ENCODE measurements around the gene CFAP20DC. TPM values are rescaled to one million over a fixed set of nuclear protein-coding genes. Genes with fewer than 3 reads are reported as not detected.

Gene CFAP20DC
- total RNA-seq, 1 experiment from 2014 or later: 2.8 TPM

DNA sequence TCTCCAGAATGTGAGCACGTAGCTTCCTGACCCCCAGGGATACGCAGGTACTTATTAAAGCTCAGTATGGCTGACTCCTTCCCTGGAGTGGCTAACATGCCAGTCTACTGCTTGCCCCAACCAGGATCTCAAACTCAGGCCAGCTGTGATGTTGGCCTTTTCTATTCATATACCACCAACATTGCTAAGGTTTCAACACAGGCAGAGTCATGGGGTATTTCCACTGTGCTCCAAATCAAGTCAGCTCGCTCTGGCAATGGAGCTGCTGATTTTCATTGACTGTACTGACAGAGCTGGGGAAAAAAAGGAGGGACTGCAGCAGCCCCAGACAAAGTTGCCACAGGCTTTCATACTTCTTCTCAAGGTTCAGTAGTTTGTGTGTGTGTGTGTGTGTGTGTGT is 87.0 kb downstream of the CFAP20DC start:
- no peaks in the 10 kb centered on the region for H3K27me3 Mint-ChIP-seq (ENCODE audit: insufficient read depth, unreplicated experiment)
- no peaks in the 10 kb centered on the region for H3K36me3 Mint-ChIP-seq (ENCODE audit: insufficient read depth, unreplicated experiment)
- no peaks in the 10 kb centered on the region for H3K4me1 Mint-ChIP-seq (ENCODE audit: low read depth, unreplicated experiment)
- H3K36me3 ChIP-seq (ENCODE audit: control insufficient read depth, insufficient read depth, low read length): no peaks in the 10 kb centered on the region
- ChIA-PET POLR2A (no interaction called here), CTCF (no interaction called here)
- BruUV-seq (replicated peaks): no TSS peak
- intact Hi-C loops (cut with micrococcal nuclease; ENCODE audit: unreplicated experiment): no loop called here
- DNase-seq: no peak
- TF ChIP-seq, protein P1, sequence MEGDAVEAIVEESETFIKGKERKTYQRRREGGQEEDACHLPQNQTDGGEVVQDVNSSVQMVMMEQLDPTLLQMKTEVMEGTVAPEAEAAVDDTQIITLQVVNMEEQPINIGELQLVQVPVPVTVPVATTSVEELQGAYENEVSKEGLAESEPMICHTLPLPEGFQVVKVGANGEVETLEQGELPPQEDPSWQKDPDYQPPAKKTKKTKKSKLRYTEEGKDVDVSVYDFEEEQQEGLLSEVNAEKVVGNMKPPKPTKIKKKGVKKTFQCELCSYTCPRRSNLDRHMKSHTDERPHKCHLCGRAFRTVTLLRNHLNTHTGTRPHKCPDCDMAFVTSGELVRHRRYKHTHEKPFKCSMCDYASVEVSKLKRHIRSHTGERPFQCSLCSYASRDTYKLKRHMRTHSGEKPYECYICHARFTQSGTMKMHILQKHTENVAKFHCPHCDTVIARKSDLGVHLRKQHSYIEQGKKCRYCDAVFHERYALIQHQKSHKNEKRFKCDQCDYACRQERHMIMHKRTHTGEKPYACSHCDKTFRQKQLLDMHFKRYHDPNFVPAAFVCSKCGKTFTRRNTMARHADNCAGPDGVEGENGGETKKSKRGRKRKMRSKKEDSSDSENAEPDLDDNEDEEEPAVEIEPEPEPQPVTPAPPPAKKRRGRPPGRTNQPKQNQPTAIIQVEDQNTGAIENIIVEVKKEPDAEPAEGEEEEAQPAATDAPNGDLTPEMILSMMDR (IDR thresholded peaks at IDR 0.05; ENCODE audit: insufficient read depth in 1 of 2, low read depth in 1 of 2, low read length in 1 of 2, severe bottlenecking in 1 of 2, unreplicated experiment in 1 of 2): no peak
- no peaks in the 10 kb centered on the region for H3K9me3 ChIP-seq
- no peak overlapping the region for H3K27ac Mint-ChIP-seq (ENCODE audit: unreplicated experiment)
- H3K9me3 Mint-ChIP-seq (ENCODE audit: unreplicated experiment): no peaks in the 10 kb centered on the region
- no peaks in the 10 kb centered on the region for H3K27me3 ChIP-seq (replicated peaks; ENCODE audit: control insufficient read depth, insufficient read depth, low read length)
- no peak overlapping the region for H3K4me3 ChIP-seq (ENCODE audit: low read depth, low read length)
- H3K4me1 ChIP-seq: no peaks in the 10 kb centered on the region
- H3K4me3 Mint-ChIP-seq (ENCODE audit: unreplicated experiment): no peak overlapping the region

DNA sequence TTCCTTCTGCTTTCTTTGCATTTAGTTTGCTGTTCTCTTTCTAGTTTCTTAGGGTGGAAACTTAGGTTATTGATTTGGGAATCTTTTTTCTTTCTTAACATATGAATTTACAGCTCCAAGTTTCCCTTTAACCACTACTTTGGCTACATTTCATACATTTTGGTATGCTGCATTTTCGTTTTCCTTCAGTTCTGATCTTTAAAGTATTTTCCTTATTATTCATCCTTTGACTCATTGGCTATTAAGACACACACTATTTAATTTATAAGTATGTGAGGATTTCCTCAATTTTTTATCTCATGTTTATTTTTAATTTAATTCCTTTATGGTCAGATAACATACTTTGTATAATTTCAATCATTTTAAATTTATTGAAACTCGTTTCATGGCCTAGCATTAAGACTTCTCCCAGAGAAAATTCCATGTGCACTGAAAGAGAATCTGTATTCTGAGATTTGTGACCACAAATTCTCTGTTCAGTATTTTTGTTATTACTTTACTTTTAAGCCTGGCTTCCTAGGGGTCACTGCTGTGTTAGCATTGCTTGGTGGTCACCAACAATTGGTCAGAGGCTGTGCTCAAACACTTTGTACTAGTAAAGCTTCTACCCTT is 87.7 kb downstream of the CFAP20DC start:
- H3K4me1 ChIP-seq: no peaks in the 10 kb centered on the region
- H3K27me3 ChIP-seq (replicated peaks; ENCODE audit: control insufficient read depth, insufficient read depth, low read length): no peaks in the 10 kb centered on the region
- H3K4me3 ChIP-seq (ENCODE audit: low read depth, low read length): no peak overlapping the region
- no peaks in the 10 kb centered on the region for H3K9me3 ChIP-seq
- TF ChIP-seq, protein P1 (IDR thresholded peaks at IDR 0.05; ENCODE audit: insufficient read depth in 1 of 2, low read depth in 1 of 2, low read length in 1 of 2, severe bottlenecking in 1 of 2, unreplicated experiment in 1 of 2): no peak
- Mint-ChIP-seq H3K4me3 (ENCODE audit: unreplicated experiment) (no peak overlapping the region), H3K9me3 (ENCODE audit: unreplicated experiment) (no peaks in the 10 kb centered on the region), H3K27me3 (ENCODE audit: insufficient read depth, unreplicated experiment) (no peaks in the 10 kb centered on the region), H3K36me3 (ENCODE audit: insufficient read depth, unreplicated experiment) (no peaks in the 10 kb centered on the region), H3K27ac (ENCODE audit: unreplicated experiment) (no peak overlapping the region), H3K4me1 (ENCODE audit: low read depth, unreplicated experiment) (no peaks in the 10 kb centered on the region)
- CTCF ChIA-PET: no interaction called here
- no peak for DNase-seq
- BruUV-seq (replicated peaks): no TSS peak
- POLR2A ChIA-PET: no interaction called here
- no peaks in the 10 kb centered on the region for H3K36me3 ChIP-seq (ENCODE audit: control insufficient read depth, insufficient read depth, low read length)
- intact Hi-C loops (cut with micrococcal nuclease; ENCODE audit: unreplicated experiment): no loop called here

DNA sequence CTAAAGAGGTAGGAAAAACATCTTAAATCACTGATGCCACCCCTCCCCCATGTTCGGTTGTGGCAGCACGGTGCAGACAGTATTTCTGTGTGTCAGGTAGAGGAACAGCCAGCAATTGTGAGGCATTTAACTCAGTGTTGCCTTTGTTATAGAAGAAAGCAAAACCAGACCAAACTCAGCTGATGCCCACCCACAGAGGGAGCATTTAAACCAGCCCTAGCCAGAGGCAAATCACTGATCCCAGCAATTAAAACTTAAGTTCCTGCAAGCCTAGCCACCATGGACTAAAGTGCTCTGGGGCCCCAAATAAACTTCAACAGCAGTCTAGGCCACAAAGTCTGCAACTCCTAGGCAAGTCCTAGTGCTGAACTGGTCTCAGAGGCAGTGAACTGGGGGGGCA is 94.5 kb downstream of the CFAP20DC start:
- TF ChIP-seq, protein P1 (IDR thresholded peaks at IDR 0.05; ENCODE audit: insufficient read depth in 1 of 2, low read depth in 1 of 2, low read length in 1 of 2, severe bottlenecking in 1 of 2, unreplicated experiment in 1 of 2): no peak
- POLR2A ChIA-PET: no interaction called here
- Mint-ChIP-seq H3K27ac (ENCODE audit: unreplicated experiment) (no peak overlapping the region), H3K9me3 (ENCODE audit: unreplicated experiment) (no peaks in the 10 kb centered on the region), H3K27me3 (ENCODE audit: insufficient read depth, unreplicated experiment) (no peaks in the 10 kb centered on the region), H3K36me3 (ENCODE audit: insufficient read depth, unreplicated experiment) (no peaks in the 10 kb centered on the region), H3K4me1 (ENCODE audit: low read depth, unreplicated experiment) (no peaks in the 10 kb centered on the region), H3K4me3 (ENCODE audit: unreplicated experiment) (no peak overlapping the region)
- no TSS peak for BruUV-seq (replicated peaks)
- H3K4me1 ChIP-seq: no peaks in the 10 kb centered on the region
- CTCF ChIA-PET: interaction anchor here (0.6 kb wide), 1 partner anchor 356 kb away, joined by 3 read pairs; no protein-coding TSS in a partner anchor
- H3K4me3 ChIP-seq (ENCODE audit: low read depth, low read length): no peak overlapping the region
- H3K36me3 ChIP-seq (ENCODE audit: control insufficient read depth, insufficient read depth, low read length): no peaks in the 10 kb centered on the region
- H3K27me3 ChIP-seq (replicated peaks; ENCODE audit: control insufficient read depth, insufficient read depth, low read length): no peaks in the 10 kb centered on the region
- DNase-seq: no peak
- no peaks in the 10 kb centered on the region for H3K9me3 ChIP-seq
- intact Hi-C loops (cut with micrococcal nuclease; ENCODE audit: unreplicated experiment): no loop called here
